GM13976 (cell line): ENCODE measurements around the gene DDX27.

ENCODE experiments used
- DNase-seq: peaks from one replicate; pipeline ENCODE4 v3.0.0; 2012; ENCODE audit warnings: low spot score
- in situ Hi-C: fragments of 300-500 bp; cut with MboI; formaldehyde crosslinking; loops from one replicate; pipeline ENCODE4 v1.12.0; 2022; ENCODE audit warnings: low sequenced_read_pairs, mixed read lengths, inconsistent platforms; ENCODE audit not compliant: unreplicated experiment
- TF ChIP-seq, protein P1 (sequence below): IDR thresholded peaks from 2 replicates; pipeline ENCODE4 v1.5.1; 2012; ENCODE audit warnings: borderline replicate concordance, mild to moderate bottlenecking; ENCODE audit not compliant: insufficient read depth; ENCODE audit errors: extremely low read depth, missing control alignments, control extremely low read depth

Gene DDX27, protein sequence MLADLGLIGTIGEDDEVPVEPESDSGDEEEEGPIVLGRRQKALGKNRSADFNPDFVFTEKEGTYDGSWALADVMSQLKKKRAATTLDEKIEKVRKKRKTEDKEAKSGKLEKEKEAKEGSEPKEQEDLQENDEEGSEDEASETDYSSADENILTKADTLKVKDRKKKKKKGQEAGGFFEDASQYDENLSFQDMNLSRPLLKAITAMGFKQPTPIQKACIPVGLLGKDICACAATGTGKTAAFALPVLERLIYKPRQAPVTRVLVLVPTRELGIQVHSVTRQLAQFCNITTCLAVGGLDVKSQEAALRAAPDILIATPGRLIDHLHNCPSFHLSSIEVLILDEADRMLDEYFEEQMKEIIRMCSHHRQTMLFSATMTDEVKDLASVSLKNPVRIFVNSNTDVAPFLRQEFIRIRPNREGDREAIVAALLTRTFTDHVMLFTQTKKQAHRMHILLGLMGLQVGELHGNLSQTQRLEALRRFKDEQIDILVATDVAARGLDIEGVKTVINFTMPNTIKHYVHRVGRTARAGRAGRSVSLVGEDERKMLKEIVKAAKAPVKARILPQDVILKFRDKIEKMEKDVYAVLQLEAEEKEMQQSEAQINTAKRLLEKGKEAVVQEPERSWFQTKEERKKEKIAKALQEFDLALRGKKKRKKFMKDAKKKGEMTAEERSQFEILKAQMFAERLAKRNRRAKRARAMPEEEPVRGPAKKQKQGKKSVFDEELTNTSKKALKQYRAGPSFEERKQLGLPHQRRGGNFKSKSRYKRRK

DNA sequence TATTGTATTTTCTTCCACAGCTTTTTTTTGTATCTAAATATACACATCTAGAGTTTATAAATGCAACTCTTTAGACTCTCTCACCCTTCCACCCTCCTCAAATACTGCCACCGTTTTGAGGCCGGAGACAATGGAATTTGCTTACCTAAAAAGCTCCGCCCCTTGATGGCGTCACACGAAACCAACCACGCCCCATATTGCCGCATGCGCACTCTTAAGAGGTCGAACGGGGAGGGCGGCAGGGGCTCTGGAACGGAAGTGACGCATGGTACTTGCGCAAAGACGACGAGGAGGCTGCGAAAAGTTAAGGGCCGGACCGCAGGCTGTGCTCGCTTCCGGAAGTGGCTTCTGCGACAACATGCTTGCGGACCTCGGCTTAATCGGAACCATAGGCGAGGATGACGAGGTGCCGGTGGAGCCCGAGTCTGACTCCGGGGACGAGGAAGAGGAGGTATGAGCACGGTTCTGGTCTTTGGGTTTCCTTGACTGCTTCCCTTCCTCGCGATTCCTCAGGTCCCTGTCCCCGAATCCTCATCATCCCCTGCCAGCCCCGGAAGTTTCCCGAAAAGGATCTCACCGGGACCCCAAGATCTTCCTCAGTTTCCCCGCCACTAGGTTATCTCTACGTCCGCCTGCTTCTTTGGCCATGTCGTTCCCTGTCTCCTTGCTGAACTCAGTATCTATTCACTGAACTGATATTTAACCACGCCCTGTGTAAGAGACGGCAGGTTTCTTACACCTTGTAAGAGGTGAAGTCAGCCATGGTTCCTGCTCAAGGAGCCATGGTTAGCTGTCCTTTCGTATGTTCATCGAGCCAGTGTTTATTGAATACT, at the start of gene DDX27:
Gene DDX27 (plus strand): TSS at position 326 of the 833 bp plus-strand sequence. CDS start 33 bp downstream, at position 359.
- in situ Hi-C loops, result loop anchor here (5.0 kb wide), 1 partner anchor 87 kb away; no protein-coding TSS in a partner anchor
- peak; percentile 96 for DNase-seq

DNA sequence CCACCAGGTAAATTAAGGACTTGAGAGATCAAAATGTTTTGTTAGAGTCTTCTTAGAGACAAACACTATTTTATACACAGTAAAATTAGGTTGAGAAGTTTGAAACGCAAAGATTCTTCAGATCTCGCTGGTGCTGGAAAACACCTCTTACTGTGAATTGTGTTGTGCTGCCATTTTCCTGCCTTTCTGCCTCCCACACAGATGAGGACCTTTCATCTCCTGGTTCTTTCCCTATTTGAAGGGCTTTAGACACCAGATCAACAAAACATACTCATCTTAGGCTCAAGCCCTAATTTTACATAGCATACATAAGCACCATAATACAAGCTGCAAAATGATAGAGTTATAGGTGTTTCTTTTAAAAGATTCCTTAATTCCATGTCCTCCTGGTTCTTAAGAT, 49.7 kb upstream of the DDX27 start:
- no peak for DNase-seq
- TF ChIP-seq, protein P1, sequence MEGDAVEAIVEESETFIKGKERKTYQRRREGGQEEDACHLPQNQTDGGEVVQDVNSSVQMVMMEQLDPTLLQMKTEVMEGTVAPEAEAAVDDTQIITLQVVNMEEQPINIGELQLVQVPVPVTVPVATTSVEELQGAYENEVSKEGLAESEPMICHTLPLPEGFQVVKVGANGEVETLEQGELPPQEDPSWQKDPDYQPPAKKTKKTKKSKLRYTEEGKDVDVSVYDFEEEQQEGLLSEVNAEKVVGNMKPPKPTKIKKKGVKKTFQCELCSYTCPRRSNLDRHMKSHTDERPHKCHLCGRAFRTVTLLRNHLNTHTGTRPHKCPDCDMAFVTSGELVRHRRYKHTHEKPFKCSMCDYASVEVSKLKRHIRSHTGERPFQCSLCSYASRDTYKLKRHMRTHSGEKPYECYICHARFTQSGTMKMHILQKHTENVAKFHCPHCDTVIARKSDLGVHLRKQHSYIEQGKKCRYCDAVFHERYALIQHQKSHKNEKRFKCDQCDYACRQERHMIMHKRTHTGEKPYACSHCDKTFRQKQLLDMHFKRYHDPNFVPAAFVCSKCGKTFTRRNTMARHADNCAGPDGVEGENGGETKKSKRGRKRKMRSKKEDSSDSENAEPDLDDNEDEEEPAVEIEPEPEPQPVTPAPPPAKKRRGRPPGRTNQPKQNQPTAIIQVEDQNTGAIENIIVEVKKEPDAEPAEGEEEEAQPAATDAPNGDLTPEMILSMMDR, result no peak
- in situ Hi-C loops, result no loop called here

More for the DNA sequence above, at the start of gene DDX27:
- TF ChIP-seq, protein P1, result no peak

DNA sequence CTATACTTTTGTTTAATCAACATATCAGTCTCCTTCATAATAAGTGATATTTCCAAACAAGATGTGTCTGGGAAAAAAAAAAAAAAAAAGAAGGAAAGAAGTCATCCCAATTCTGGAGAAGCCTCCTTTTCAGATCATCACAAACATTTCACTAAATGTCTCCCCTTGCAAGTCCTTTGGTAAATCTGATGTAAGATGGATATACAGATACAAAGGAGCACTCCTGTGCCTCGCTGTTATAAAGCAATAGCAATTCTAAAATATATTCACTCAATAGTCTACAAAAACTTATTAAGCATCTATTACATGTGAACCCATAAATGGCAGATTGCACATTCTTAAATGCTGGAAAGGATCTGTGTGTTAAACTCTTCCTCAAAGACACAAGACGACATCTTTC, 48.5 kb upstream of the DDX27 start:
- in situ Hi-C loops, result no loop called here
- TF ChIP-seq, protein P1, result no peak
- DNase-seq, result no peak

DNA sequence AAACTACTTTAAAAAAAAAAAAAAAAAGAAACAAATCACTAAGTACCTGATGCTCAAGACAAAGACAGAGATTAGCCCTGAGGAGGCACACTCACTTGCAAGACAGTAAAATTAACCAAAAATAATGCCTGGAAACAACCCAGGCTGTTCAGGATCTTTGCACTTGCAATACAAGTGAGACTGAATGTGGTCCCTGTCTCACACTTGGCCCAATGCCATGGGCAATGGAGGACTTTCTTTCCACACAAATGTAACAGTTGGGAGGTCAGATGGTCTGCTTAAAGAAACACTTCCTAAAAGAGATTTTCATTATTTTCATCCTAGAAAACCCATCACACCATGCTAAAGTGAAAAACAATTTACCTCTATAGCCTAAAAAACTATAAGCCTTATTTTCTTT, 47.3 kb upstream of the DDX27 start:
- in situ Hi-C loops, result no loop called here
- no peak for DNase-seq
- TF ChIP-seq, protein P1, result no peak

DNA sequence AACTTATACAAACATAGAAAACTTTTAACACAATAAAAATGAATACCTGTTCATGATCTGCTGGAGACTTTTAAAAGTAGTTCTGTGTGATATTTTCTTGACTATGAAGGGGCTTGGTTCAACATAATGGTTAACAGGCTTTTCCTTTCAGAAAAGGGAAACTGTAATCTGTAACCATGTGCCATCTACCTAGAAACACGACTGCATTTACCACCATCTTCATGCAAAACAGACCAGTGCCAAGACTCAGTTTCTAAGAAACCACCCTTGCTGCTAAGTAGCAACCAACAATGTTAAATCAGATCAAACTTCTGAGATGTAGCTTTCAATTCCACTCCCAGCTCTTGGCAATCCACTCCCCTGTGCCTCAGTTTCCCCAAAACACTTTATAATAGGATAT, 46.8 kb upstream of the DDX27 start:
- in situ Hi-C loops, result no loop called here
- DNase-seq, result no peak
- TF ChIP-seq, protein P1, result no peak

DNA sequence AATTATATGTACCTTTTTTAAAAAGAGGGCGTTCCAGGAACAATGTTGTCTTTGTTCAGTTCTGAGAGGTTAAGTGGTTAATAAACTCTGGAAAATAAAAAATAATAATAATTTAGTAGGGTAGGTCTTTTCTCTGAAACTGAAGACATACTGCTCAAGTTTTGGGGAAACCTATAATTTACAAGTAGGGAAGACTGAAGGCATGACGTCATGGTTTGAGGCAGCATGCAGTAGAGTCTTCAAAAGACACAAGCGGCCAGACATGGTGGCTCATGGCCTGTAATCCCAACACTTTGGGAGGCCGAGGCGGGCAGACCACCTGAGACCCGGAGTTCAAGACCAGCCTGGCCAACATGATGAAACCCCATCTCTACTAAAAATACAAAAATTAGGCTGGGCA, 45.0 kb upstream of the DDX27 start:
- in situ Hi-C loops, result no loop called here

More for the DNA sequence above, 45.0 kb upstream of the DDX27 start:
- DNase-seq, result no peak
- TF ChIP-seq, protein P1, result no peak
